Trophoblast cell (in vitro differentiated cells and primary cell): Measurements from ENCODE around the gene TNFAIP8L3.

Experiments
- DNase-seq, 2 donors: peaks; one replicate each; pipeline ENCODE4 v3.0.0-alpha.2; 2016
- H2AFZ ChIP-seq: 2 replicates; pipeline ENCODE4 v1.6.1; 2013; ENCODE audit warnings: low read length, moderate library complexity, mild to moderate bottlenecking; ENCODE audit not compliant: insufficient read depth, poor library complexity
- H2AK5ac ChIP-seq: 2 replicates; pipeline ENCODE4 v1.6.1; 2013; ENCODE audit warnings: mild to moderate bottlenecking, low read length
- H2BK120ac ChIP-seq: 2 replicates; pipeline ENCODE4 v1.6.1; 2013; ENCODE audit warnings: low read length, mild to moderate bottlenecking, moderate library complexity; ENCODE audit not compliant: insufficient read depth, poor library complexity
- H2BK12ac ChIP-seq: 2 replicates; pipeline ENCODE4 v1.6.1; 2013; ENCODE audit warnings: mild to moderate bottlenecking, low read length, moderate library complexity
- H2BK5ac ChIP-seq: 2 replicates; pipeline ENCODE4 v1.6.1; 2013; ENCODE audit warnings: low read length, low read depth, moderate library complexity, mild to moderate bottlenecking; ENCODE audit not compliant: poor library complexity
- H3K14ac ChIP-seq: 2 replicates; pipeline ENCODE4 v1.6.1; 2013; ENCODE audit warnings: mild to moderate bottlenecking, low read length
- H3K18ac ChIP-seq: 2 replicates; pipeline ENCODE4 v1.6.1; 2013; ENCODE audit warnings: mild to moderate bottlenecking, low read length
- H3K23ac ChIP-seq: 2 replicates; pipeline ENCODE4 v1.6.1; 2013; ENCODE audit warnings: low read length
- H3K27ac ChIP-seq: 2 replicates; pipeline ENCODE4 v1.5.1; 2013; ENCODE audit warnings: low read depth, mild to moderate bottlenecking, inconsistent platforms, low read length, moderate library complexity
- H3K27me3 ChIP-seq: 2 replicates; pipeline ENCODE4 v1.6.1; 2013; ENCODE audit warnings: inconsistent platforms, mild to moderate bottlenecking, low read length, moderate library complexity; ENCODE audit not compliant: insufficient read depth
- H3K36me3 ChIP-seq, 2 experiments: 1 replicate in 1 of 2; 2 replicates in 1 of 2; pipeline ENCODE4 v1.6.1; 2013; ENCODE audit warnings: low read length in 2 of 2, mild to moderate bottlenecking in 2 of 2, moderate library complexity in 1 of 2; ENCODE audit not compliant: insufficient read depth in 2 of 2, control insufficient read depth in 1 of 2
- H3K4ac ChIP-seq: 2 replicates; pipeline ENCODE4 v1.6.1; 2013; ENCODE audit warnings: low read depth, mild to moderate bottlenecking, low read length, moderate library complexity
- H3K4me1 ChIP-seq, 2 experiments: 1 replicate in 1 of 2; 2 replicates in 1 of 2; pipeline ENCODE4 v1.6.1; 2013; ENCODE audit warnings: low read length in 2 of 2, mild to moderate bottlenecking in 2 of 2, moderate library complexity in 1 of 2; ENCODE audit not compliant: insufficient read depth in 2 of 2, control insufficient read depth in 1 of 2
- H3K4me2 ChIP-seq: 2 replicates; pipeline ENCODE4 v1.6.1; 2013; ENCODE audit warnings: inconsistent platforms, mild to moderate bottlenecking, low read length, moderate library complexity
- H3K4me3 ChIP-seq: 2 replicates; pipeline ENCODE4 v1.5.1; 2013; ENCODE audit warnings: mild to moderate bottlenecking, low read depth, low read length, inconsistent platforms
- H3K79me1 ChIP-seq: one replicate; pipeline ENCODE4 v1.6.1; 2013; ENCODE audit warnings: low read length
- H3K79me2 ChIP-seq: 2 replicates; pipeline ENCODE4 v1.6.1; 2013; ENCODE audit warnings: low read length, mild to moderate bottlenecking; ENCODE audit not compliant: control insufficient read depth, insufficient read depth, poor library complexity
- H3K9ac ChIP-seq: 2 replicates; pipeline ENCODE4 v1.6.1; 2013; ENCODE audit warnings: mild to moderate bottlenecking, low read length
- H3K9me3 ChIP-seq: 2 replicates; pipeline ENCODE4 v1.6.1; 2013; ENCODE audit warnings: low read depth, mild to moderate bottlenecking, control low read depth, inconsistent platforms, low read length; ENCODE audit not compliant: insufficient read depth
- H4K12ac ChIP-seq: 2 replicates; pipeline ENCODE4 v1.6.1; 2013; ENCODE audit warnings: low read depth, mild to moderate bottlenecking, low read length, moderate library complexity
- H4K8ac ChIP-seq: 2 replicates; pipeline ENCODE4 v1.6.1; 2013; ENCODE audit warnings: low read depth, mild to moderate bottlenecking, low read length, moderate library complexity
- H4K91ac ChIP-seq: one replicate; pipeline ENCODE4 v1.6.1; 2013; ENCODE audit warnings: low read depth, mild to moderate bottlenecking, low read length, moderate library complexity
- WGBS: extraction: QIAGEN DNeasy Blood & Tissue Kit; methylation state at CpG from one replicate; pipeline ENCODE4 v1.1.7; 2013; ENCODE audit warnings: missing lambda C conversion rate; ENCODE audit not compliant: insufficient read length, insufficient coverage; ENCODE audit errors: extremely low coverage; 5-methylcytosine and 5-hydroxymethylcytosine counted together

TNFAIP8L3 gene

DNA sequence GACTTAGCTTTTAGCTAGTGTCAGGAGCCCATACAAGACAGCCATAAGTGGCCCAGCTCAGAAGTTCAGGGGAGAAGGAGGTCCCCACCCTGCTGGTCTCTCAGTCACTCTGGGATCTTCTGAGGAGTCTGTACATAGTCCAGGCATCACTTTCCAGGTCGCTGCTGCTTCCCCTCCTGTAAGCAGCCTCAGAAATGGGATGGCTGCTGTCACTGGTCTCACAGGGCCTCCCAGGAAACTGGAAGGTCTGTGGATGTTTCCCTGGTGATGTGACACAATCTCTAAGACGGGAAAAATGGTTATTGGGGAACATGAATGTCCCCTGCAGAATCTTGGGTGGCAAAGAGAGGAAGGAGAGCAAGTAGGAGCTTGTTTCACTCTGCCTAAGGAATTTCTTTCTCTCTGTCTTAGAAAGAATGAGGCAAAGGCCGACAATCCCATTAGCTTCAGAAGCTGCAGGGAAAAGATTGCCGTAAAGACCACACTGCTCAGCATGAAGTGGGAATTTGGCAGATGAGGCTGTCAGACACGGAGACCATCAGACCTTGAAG, 43.2 kb upstream of the TNFAIP8L3 start:
- H4K8ac ChIP-seq: no peak overlapping the region
- no peak overlapping the region for H3K4ac ChIP-seq
- H4K91ac ChIP-seq: no peak overlapping the region
- H3K14ac ChIP-seq: no peak overlapping the region
- no peaks in the 10 kb centered on the region for H3K36me3 ChIP-seq
- H2BK5ac ChIP-seq: no peak overlapping the region
- H3K27me3 ChIP-seq: no peaks in the 10 kb centered on the region
- H3K79me2 ChIP-seq: no peaks in the 10 kb centered on the region
- no peak overlapping the region for H3K18ac ChIP-seq
- H4K12ac ChIP-seq: no peak overlapping the region
- H3K4me3 ChIP-seq: no peak overlapping the region
- no peak overlapping the region for H3K9ac ChIP-seq
- no peak overlapping the region for H2BK12ac ChIP-seq
- H3K9me3 ChIP-seq: no peaks in the 10 kb centered on the region
- no peak overlapping the region for H2AFZ ChIP-seq
- no peak overlapping the region for H3K27ac ChIP-seq
- H2AK5ac ChIP-seq: no peak overlapping the region
- no peaks in the 10 kb centered on the region for H3K4me1 ChIP-seq
- H3K79me1 ChIP-seq: no peaks in the 10 kb centered on the region
- no peak overlapping the region for H3K4me2 ChIP-seq
- WGBS: no CpG with 5 or more reads among the region's 5 CpGs
- no peak overlapping the region for H2BK120ac ChIP-seq
- H3K23ac ChIP-seq: no peak overlapping the region
- DNase-seq: no peak

DNA sequence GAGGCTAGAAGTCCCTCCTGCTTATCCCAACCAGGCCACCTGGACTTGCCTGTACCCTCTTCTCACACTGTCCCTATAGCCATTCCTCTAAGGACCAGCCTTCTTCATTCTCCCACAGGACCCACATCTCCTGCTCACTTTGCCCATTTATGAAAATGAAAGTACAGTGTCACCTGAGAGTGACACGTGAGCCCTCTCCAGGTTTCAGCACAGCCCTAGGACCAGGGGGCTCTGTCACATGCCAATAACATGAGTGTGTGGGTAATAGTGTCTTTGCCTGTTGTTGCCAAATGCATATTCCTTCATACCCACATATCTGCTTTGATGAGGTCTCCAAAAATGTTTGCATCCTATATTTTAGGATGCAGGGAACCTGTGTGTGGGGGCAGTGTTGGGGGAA, 42.3 kb upstream of the TNFAIP8L3 start:
- H3K9ac ChIP-seq: no peak overlapping the region
- H3K79me2 ChIP-seq: no peaks in the 10 kb centered on the region
- no peaks in the 10 kb centered on the region for H3K4me1 ChIP-seq
- H4K8ac ChIP-seq: no peak overlapping the region
- no peaks in the 10 kb centered on the region for H3K36me3 ChIP-seq
- H2BK120ac ChIP-seq: no peak overlapping the region
- no peak overlapping the region for H3K4me3 ChIP-seq
- no peaks in the 10 kb centered on the region for H3K79me1 ChIP-seq
- no peak overlapping the region for H3K4ac ChIP-seq
- no CpG with 5 or more reads among the region's 1 CpG for WGBS
- no peak overlapping the region for H3K23ac ChIP-seq
- no peak overlapping the region for H3K4me2 ChIP-seq
- H2AFZ ChIP-seq: no peak overlapping the region
- H4K12ac ChIP-seq: no peak overlapping the region
- DNase-seq: no peak
- no peak overlapping the region for H3K14ac ChIP-seq
- H2AK5ac ChIP-seq: no peak overlapping the region
- H4K91ac ChIP-seq: no peak overlapping the region
- no peak overlapping the region for H3K18ac ChIP-seq
- H3K27me3 ChIP-seq: no peaks in the 10 kb centered on the region
- H3K27ac ChIP-seq: no peak overlapping the region
- H2BK5ac ChIP-seq: no peak overlapping the region
- no peaks in the 10 kb centered on the region for H3K9me3 ChIP-seq
- H2BK12ac ChIP-seq: no peak overlapping the region

DNA sequence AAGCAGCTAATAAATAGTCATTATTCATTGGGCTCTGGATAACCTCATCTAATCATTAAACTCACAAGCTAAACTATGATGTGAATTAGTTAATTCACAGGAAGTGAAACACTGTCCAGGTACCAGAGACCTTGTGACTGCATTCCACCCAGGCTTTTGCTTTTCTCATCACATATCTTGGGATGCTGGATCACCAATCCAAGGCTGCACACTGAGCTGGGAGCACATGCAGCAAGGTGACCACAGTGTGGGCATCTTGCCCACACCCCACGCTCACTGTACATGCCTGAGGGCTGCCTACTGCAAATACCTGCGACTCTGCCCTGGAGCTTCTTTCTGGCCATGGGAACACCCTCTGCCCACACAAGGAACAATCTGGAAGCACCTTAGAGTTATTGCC, 40.6 kb upstream of the TNFAIP8L3 start:
- no peaks in the 10 kb centered on the region for H3K79me1 ChIP-seq
- H2AK5ac ChIP-seq: no peak overlapping the region
- no peak overlapping the region for H3K23ac ChIP-seq
- H3K4ac ChIP-seq: no peak overlapping the region
- H3K18ac ChIP-seq: no peak overlapping the region
- H4K91ac ChIP-seq: no peak overlapping the region
- H4K8ac ChIP-seq: no peak overlapping the region
- H3K9me3 ChIP-seq: no peaks in the 10 kb centered on the region
- no peaks in the 10 kb centered on the region for H3K36me3 ChIP-seq
- no peak overlapping the region for H2BK12ac ChIP-seq
- H2BK120ac ChIP-seq: no peak overlapping the region
- no peak for DNase-seq
- H3K4me1 ChIP-seq: no peaks in the 10 kb centered on the region
- no peak overlapping the region for H3K14ac ChIP-seq
- no peak overlapping the region for H3K9ac ChIP-seq
- no peaks in the 10 kb centered on the region for H3K27me3 ChIP-seq
- no peak overlapping the region for H3K4me2 ChIP-seq
- H3K27ac ChIP-seq: no peak overlapping the region
- H3K4me3 ChIP-seq: no peak overlapping the region
- H2AFZ ChIP-seq: no peak overlapping the region
- no peak overlapping the region for H4K12ac ChIP-seq
- H2BK5ac ChIP-seq: no peak overlapping the region
- no CpG with 5 or more reads among the region's 2 CpGs for WGBS
- H3K79me2 ChIP-seq: no peaks in the 10 kb centered on the region

DNA sequence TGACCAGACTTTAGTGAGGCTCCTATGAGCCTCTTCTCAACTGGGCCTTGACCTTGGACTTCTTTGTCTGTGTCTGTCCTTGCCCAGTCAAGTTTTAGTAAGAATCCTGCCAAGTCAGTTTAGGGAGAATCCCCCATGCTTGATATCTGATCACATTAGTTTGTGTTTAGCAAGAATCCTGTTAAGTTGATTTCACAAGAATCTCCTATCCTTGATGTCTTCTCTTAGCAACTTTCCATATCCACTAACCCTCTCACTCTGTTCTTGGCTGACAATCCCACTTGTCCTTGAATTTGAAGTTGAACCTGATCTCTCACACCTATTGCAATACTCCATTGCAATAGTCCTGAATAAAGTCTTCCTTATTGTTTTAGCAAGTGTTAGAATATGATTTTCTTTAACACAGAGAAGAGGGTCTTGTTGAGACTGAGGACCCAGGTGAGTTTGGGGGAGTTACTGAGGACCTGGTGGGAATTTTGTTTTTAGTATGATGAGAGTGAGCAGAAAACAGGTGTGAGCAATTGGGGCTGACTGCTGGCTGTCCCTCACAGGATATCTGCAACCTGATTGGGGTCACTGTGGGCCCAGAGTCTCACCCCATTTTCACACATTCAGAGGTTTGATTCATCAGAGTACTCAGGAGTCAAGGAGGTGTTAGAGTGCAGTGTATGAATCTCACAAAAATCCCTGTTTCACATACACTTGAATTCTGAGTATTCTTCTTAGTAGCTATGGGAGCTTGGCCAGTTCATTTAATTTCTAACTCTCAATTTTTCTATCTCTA, 39.9 kb upstream of the TNFAIP8L3 start:
- H3K18ac ChIP-seq: no peak overlapping the region
- H3K4me1 ChIP-seq: no peaks in the 10 kb centered on the region
- no peaks in the 10 kb centered on the region for H3K79me2 ChIP-seq
- no peak overlapping the region for H4K12ac ChIP-seq
- no peak overlapping the region for H2AFZ ChIP-seq
- no peak overlapping the region for H3K4ac ChIP-seq
- no peak overlapping the region for H2AK5ac ChIP-seq
- no peak overlapping the region for H4K8ac ChIP-seq
- no peak overlapping the region for H3K27ac ChIP-seq
- H2BK5ac ChIP-seq: no peak overlapping the region
- no peak overlapping the region for H2BK120ac ChIP-seq
- no peak overlapping the region for H3K9ac ChIP-seq
- H3K4me2 ChIP-seq: no peak overlapping the region
- H3K4me3 ChIP-seq: no peak overlapping the region
- DNase-seq: no peak
- no peaks in the 10 kb centered on the region for H3K79me1 ChIP-seq
- H4K91ac ChIP-seq: no peak overlapping the region
- no peak overlapping the region for H2BK12ac ChIP-seq
- no peaks in the 10 kb centered on the region for H3K36me3 ChIP-seq
- H3K9me3 ChIP-seq: no peaks in the 10 kb centered on the region
- no peaks in the 10 kb centered on the region for H3K27me3 ChIP-seq
- H3K23ac ChIP-seq: no peak overlapping the region
- no peak overlapping the region for H3K14ac ChIP-seq
